C4-2B (cell line): ENCODE measurements around the gene HSCB.

Experiments used
- ZFX ChIP-seq: fragments of 450-650 bp; IDR thresholded peaks from 2 replicates; pipeline ENCODE4 v1.6.1; 2017
- TF ChIP-seq, protein P1 (sequence below): fragments of 450-650 bp; conservative IDR thresholded peaks from 2 replicates; pipeline ENCODE4 v1.5.1; 2017; ENCODE audit warnings: mild to moderate bottlenecking

DNA sequence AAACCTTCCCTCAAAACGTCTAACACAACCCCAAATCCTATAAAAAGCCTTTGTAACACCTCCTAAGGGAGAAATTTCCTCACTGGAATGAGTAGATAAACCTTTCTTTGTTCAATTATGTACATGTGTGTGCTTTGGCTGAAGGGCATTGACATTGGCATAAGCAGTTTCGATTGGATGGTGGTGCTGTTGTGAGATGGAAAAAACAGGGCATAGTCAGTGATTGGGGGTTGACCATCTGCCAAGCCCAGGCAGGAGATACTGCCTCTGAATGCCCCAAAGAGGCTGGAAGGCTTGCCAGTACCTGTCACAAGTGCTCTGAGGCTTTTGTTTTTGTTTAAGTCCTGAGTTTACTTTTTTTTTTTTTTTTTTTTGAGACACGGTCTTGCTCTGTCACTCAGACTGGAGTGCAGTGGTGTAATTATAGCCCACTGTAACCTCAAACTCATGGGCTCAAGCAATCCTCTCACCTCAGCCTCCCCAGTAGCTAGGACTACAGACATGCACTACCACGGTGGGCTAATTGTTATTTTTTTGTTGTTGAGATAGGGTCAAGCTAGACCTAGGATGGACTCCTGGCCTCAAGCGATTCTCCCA lies 29.5 kb downstream of the HSCB start:
- TF ChIP-seq, protein P1, sequence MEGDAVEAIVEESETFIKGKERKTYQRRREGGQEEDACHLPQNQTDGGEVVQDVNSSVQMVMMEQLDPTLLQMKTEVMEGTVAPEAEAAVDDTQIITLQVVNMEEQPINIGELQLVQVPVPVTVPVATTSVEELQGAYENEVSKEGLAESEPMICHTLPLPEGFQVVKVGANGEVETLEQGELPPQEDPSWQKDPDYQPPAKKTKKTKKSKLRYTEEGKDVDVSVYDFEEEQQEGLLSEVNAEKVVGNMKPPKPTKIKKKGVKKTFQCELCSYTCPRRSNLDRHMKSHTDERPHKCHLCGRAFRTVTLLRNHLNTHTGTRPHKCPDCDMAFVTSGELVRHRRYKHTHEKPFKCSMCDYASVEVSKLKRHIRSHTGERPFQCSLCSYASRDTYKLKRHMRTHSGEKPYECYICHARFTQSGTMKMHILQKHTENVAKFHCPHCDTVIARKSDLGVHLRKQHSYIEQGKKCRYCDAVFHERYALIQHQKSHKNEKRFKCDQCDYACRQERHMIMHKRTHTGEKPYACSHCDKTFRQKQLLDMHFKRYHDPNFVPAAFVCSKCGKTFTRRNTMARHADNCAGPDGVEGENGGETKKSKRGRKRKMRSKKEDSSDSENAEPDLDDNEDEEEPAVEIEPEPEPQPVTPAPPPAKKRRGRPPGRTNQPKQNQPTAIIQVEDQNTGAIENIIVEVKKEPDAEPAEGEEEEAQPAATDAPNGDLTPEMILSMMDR: no peak
- TF ChIP-seq ZFX: no peak
